GM18873 (cell line): Measurements from ENCODE around the gene SNCG.
"Not testable (repeated sequence)": the region's sequence is repeated elsewhere in the genome, so short reads cannot be mapped to it uniquely, and the experiment has no call there.

Experiments
- ATAC-seq: cut with Tn5 transposase; IDR thresholded peaks from one replicate; pipeline ENCODE4 v1.9.1; 2021; ENCODE audit warnings: mild to moderate bottlenecking, moderate library complexity, moderate number of reproducible peaks; ENCODE audit not compliant: unreplicated experiment, low FRiP score

The SNCG gene

GRCh38 chr10:86944471-86944870, 13.9 kb upstream of the SNCG start:
- no peak for ATAC-seq

- no peak for ATAC-seq
Measured at GRCh38 chr10:86944907-86945306, 13.5 kb upstream of the SNCG start.

GRCh38 chr10:86945361-86946212, 12.8 kb upstream of the SNCG start:
- ATAC-seq = no peak

GRCh38 chr10:86946213-86947155, 11.9 kb upstream of the SNCG start:
- ATAC-seq = no peak

GRCh38 chr10:86947806-86948205, 10.6 kb upstream of the SNCG start:
- not testable (repeated sequence) for ATAC-seq

- no peak for ATAC-seq
Measured at GRCh38 chr10:86950349-86950748, 8.1 kb upstream of the SNCG start.

GRCh38 chr10:86951184-86951761, 7.1 kb upstream of the SNCG start:
- ATAC-seq = no peak

- no peak for ATAC-seq
Measured at GRCh38 chr10:86952106-86952505, 6.3 kb upstream of the SNCG start.

- not testable (repeated sequence) for ATAC-seq
Measured at GRCh38 chr10:86952697-86953096, 5.7 kb upstream of the SNCG start.

- no peak for ATAC-seq
Measured at GRCh38 chr10:86953747-86954680, 4.4 kb upstream of the SNCG start.

- ATAC-seq = no peak
Measured at GRCh38 chr10:86954681-86955500, 3.5 kb upstream of the SNCG start.

- no peak for ATAC-seq
Measured at GRCh38 chr10:86955501-86956194, 2.8 kb upstream of the SNCG start.

- ATAC-seq = no peak
Measured at GRCh38 chr10:86956195-86956847, 2.1 kb upstream of the SNCG start.

- no peak for ATAC-seq
Measured at GRCh38 chr10:86956848-86957448, 1.5 kb upstream of the SNCG start.

GRCh38 chr10:86957471-86958115, 806 bp upstream of the SNCG start, which contains the start of gene MMRN2:
MMRN2 (minus strand) TSS chr10:86957615; CDS start chr10:86957541, 74 bp downstream.
- no peak for ATAC-seq

- no peak for ATAC-seq
Measured at GRCh38 chr10:86958901-86959736, 720 bp downstream of the SNCG start.
